IMR-90 (cell line): Measurements from ENCODE around the gene CRLF1.

Experiments used
- BHLHE40 ChIP-seq: fragments of 150-350 bp; IDR thresholded peaks from 2 replicates; pipeline ENCODE4 v1.6.1; 2016; ENCODE audit warnings: mild to moderate bottlenecking, low read depth, low read length
- FOS ChIP-seq: fragments of 150-350 bp; IDR thresholded peaks from 2 replicates; pipeline ENCODE4 v1.6.1; 2016; ENCODE audit warnings: low read depth, low read length
- SMC3 ChIP-seq: fragments of 150-350 bp; IDR thresholded peaks from 2 replicates; pipeline ENCODE4 v1.6.1; 2016; ENCODE audit warnings: low read depth, mild to moderate bottlenecking, antibody characterized with exemption, low read length, moderate library complexity
- TF ChIP-seq, protein P1 (sequence below): conservative IDR thresholded peaks from 2 replicates; pipeline ENCODE4 v1.5.1; 2012; ENCODE audit warnings: mild to moderate bottlenecking, low read depth, low read length, improper control_type of control experiment
- TF ChIP-seq, protein P2 (sequence below): fragments of 150-350 bp; IDR thresholded peaks from 2 replicates; pipeline ENCODE4 v1.6.1; 2017; ENCODE audit warnings: mild to moderate bottlenecking, antibody characterized with exemption, low read length, low read depth

DNA sequence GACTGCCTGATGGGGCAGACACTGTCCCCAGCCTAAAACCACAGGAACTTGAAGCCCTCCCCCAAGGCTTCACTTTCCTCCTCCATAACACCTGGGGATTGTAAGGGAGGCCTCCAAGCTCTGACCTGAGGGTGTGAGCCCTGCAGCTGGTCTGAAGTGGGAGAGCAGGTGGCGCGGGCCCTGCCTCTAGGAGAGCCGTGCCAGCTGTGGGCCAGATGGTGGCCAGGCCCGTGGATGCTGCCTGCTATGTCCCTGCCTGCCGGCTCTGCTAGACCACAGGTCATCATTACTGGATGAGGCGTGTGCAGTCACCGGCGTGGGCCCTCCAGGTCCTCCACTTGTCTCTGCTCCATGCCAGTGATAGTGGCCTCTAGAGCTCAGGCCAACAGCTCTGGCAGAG lies 26.7 kb upstream of the CRLF1 start:
- TF ChIP-seq, protein P1, sequence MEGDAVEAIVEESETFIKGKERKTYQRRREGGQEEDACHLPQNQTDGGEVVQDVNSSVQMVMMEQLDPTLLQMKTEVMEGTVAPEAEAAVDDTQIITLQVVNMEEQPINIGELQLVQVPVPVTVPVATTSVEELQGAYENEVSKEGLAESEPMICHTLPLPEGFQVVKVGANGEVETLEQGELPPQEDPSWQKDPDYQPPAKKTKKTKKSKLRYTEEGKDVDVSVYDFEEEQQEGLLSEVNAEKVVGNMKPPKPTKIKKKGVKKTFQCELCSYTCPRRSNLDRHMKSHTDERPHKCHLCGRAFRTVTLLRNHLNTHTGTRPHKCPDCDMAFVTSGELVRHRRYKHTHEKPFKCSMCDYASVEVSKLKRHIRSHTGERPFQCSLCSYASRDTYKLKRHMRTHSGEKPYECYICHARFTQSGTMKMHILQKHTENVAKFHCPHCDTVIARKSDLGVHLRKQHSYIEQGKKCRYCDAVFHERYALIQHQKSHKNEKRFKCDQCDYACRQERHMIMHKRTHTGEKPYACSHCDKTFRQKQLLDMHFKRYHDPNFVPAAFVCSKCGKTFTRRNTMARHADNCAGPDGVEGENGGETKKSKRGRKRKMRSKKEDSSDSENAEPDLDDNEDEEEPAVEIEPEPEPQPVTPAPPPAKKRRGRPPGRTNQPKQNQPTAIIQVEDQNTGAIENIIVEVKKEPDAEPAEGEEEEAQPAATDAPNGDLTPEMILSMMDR, result no peak
- TF ChIP-seq BHLHE40 (no peak), SMC3 (no peak), FOS (no peak)
- TF ChIP-seq, protein P2, sequence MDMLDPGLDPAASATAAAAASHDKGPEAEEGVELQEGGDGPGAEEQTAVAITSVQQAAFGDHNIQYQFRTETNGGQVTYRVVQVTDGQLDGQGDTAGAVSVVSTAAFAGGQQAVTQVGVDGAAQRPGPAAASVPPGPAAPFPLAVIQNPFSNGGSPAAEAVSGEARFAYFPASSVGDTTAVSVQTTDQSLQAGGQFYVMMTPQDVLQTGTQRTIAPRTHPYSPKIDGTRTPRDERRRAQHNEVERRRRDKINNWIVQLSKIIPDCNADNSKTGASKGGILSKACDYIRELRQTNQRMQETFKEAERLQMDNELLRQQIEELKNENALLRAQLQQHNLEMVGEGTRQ, result no peak
